Mucosa of descending colon (tissue), 3 donors: ENCODE measurements around the gene PNPLA2. TPM values are rescaled to one million over a fixed set of nuclear protein-coding genes. Genes with fewer than 3 reads are reported as not detected.

Experiments
- ATAC-seq: fragments of 200-7000 bp; cut with Tn5 transposase; one replicate; pipeline ENCODE4 v1.9.1; 2020; ENCODE audit warnings: mild to moderate bottlenecking, moderate library complexity
- DNase-seq, 3 donors: peaks; one replicate each; pipeline ENCODE4 v3.0.0-alpha.2; 2020
- H3K36me3 ChIP-seq: fragments of 200-600 bp; one replicate; pipeline ENCODE4 v1.8.0; 2021; ENCODE audit warnings: low read depth, mild to moderate bottlenecking
- H3K4me1 ChIP-seq: fragments of 200-600 bp; one replicate; pipeline ENCODE4 v1.8.0; 2021; ENCODE audit warnings: low read depth, mild to moderate bottlenecking
- H3K4me3 ChIP-seq: fragments of 200-600 bp; one replicate; pipeline ENCODE4 v1.8.0; 2021; ENCODE audit warnings: mild to moderate bottlenecking
- H3K9me3 ChIP-seq: fragments of 200-600 bp; one replicate; pipeline ENCODE4 v1.8.0; 2021; ENCODE audit warnings: mild to moderate bottlenecking
- intact Hi-C, 2 donors: fragments of 100-400 bp; cut with DNase I in 1 of 2; cut with micrococcal nuclease in 1 of 2; formaldehyde crosslinking; loops; one replicate each; pipeline versions ENCODE4 v1.11.0 to v1.11.1; 2022; cut with DNase I, micrococcal nuclease
- total RNA-seq, 3 donors: library from RNA; stranded (reverse); fragmentation: NEBNext Ultra II Directional in 2 of 3; extraction: Animal tissue kit (Norgen Biotek cat#: 25700) in 2 of 3; gene quantifications; one replicate each; pipeline versions ENCODE4 v1.2.1 to v1.2.4, GENCODE V29; 2021 to 2023
- TF ChIP-seq, protein P1 (sequence below): fragments of 200-600 bp; IDR thresholded peaks from one replicate; pipeline ENCODE4 v1.8.0; 2022; ENCODE audit warnings: antibody characterized with exemption, mild to moderate bottlenecking
- donor health status: DM: no; HTN: no; CAD: no; lungs with moderate emphysema.
- donor health status: DM: no; HTN: no; CAD: no.
- donor health status: DM: no; HTN: yes; CAD: no.

PNPLA2 gene
- total RNA-seq, 3 donors from 2014 or later = 138 to 253 (median 167) TPM

DNA sequence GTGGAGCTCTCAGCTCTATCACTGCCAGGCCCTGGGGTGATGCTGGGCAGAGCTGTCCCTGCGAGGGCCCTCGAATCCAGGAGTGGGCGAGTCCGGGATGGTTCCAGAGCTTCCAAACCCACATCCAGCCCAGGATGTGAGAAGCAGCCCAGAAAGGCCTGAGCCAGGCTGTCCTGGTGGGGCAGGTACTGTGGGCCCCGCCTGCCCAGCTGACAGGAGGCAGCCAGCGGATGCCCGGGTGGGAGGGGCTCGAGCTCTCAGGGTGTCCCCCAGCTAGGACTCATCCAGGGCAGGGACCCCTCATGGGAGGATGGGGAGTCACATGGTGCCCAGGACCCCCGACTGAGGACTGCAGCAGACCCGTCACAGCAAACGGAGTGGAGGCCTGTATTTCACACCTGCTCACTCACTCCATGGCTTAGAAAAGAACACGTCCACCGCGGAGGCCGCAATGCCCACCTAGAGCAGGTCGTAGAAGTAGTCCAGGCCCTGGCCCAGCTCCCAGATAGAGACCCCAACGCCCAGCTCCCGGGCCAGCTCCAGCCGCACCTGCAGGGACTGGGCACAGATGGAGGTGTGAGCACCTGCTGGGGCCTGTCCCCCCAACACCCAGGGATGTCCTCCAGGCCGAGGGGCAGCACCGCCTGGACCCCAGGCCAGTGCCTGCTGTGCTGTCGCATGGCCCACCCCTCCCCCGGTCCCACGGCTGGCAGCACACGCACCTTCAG lies 50.8 kb downstream of the PNPLA2 start:
- Histone ChIP-seq H3K9me3 (no peaks in the 10 kb centered on the region), H3K4me3 (no peak overlapping the region), H3K4me1 (no peaks in the 10 kb centered on the region), H3K36me3 (no peaks in the 10 kb centered on the region)
- TF ChIP-seq, protein P1, sequence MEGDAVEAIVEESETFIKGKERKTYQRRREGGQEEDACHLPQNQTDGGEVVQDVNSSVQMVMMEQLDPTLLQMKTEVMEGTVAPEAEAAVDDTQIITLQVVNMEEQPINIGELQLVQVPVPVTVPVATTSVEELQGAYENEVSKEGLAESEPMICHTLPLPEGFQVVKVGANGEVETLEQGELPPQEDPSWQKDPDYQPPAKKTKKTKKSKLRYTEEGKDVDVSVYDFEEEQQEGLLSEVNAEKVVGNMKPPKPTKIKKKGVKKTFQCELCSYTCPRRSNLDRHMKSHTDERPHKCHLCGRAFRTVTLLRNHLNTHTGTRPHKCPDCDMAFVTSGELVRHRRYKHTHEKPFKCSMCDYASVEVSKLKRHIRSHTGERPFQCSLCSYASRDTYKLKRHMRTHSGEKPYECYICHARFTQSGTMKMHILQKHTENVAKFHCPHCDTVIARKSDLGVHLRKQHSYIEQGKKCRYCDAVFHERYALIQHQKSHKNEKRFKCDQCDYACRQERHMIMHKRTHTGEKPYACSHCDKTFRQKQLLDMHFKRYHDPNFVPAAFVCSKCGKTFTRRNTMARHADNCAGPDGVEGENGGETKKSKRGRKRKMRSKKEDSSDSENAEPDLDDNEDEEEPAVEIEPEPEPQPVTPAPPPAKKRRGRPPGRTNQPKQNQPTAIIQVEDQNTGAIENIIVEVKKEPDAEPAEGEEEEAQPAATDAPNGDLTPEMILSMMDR = no peak
- intact Hi-C loops = no loop called here
- no peak for ATAC-seq
- DNase-seq = no peak

DNA sequence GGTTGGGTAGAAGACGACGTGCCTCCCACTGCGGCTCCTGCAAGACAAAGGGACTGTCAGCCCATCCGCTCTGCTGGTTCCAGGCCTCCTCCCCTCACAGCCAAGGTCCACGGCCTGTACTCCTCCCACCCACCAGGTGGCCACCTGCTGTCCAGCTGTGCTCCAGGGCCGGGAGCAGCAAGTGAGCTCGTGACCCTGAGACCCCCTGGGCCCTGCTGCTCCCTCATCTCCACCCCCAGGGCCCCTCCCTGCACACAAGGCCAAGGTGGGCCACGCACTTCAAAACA lies 51.4 kb downstream of the PNPLA2 start:
- H3K4me1 ChIP-seq = no peaks in the 10 kb centered on the region
- H3K4me3 ChIP-seq = no peak overlapping the region
- TF ChIP-seq, protein P1 = no peak
- no peaks in the 10 kb centered on the region for H3K36me3 ChIP-seq
- no peaks in the 10 kb centered on the region for H3K9me3 ChIP-seq
- no peak for ATAC-seq
- intact Hi-C loops = no loop called here
- no peak for DNase-seq

DNA sequence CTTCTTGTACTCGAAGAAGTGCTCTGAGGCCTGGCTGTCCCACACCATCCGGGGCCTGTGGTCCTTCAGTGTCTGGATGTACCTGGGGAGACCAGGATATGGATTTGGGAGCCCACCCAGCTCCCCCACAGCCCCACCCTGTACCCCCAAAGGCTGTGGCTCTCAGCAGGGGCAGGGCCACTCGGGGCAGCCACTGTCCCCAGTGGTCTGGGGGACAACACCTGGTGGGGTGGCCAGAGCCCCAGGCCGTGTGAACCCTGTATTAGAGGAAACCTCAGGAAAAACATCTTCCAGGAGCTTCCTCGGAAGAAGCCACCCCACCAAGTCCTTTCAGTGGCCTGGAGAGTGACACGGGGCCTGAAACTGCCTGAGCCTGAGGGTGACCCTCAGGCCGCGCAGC lies 51.7 kb downstream of the PNPLA2 start:
- H3K36me3 ChIP-seq = no peaks in the 10 kb centered on the region
- ATAC-seq (no peak), DNase-seq (no peak)
- no peak overlapping the region for H3K4me3 ChIP-seq
- no peaks in the 10 kb centered on the region for H3K9me3 ChIP-seq
- no peaks in the 10 kb centered on the region for H3K4me1 ChIP-seq
- intact Hi-C loops = no loop called here
- TF ChIP-seq, protein P1 = no peak

DNA sequence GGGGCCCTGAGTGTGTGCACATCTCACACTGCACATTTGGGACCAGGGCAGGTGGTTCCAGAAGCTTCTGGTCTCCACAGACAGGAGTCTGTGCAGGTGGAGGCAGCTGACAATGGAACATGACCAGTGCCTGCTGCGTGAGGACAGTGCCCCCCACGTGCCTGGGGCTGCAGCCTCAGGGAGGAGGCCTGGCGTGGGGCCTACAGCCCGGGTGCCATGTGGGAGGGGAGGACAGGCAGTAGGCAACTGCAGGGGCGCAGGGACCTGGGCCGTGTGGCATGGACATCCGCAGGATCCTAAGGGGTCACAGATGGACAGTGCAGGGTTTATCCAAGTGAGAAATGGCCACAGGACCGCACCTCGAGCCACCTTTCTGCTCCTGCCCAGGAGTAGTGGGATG lies 52.8 kb downstream of the PNPLA2 start:
- TF ChIP-seq, protein P1 = no peak
- Histone ChIP-seq H3K4me3 (no peak overlapping the region), H3K36me3 (no peaks in the 10 kb centered on the region), H3K4me1 (no peaks in the 10 kb centered on the region), H3K9me3 (no peaks in the 10 kb centered on the region)
- DNase-seq (no peak), ATAC-seq (no peak)
- intact Hi-C loops = no loop called here

DNA sequence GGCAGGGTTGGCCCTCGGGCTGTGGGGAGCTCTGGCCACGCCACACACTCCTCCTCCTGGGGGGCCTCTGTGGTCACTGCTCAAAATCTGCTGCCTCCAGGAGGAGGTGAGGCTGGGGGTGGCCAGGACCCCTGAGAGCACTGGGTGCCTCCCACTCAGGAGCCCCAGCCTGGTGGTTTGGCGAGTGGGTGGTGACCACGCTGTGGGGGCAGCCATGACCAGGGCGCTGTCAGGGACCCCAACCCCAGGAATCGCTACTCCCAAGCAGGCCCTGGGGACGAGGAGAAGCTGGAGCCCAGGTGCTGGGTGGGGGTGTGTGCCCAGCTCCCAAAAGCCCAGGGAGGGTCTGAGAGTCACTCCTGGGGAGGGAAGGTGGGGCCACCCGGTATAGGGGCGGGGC lies 54.1 kb downstream of the PNPLA2 start:
- H3K4me3 ChIP-seq = no peak overlapping the region
- H3K9me3 ChIP-seq = no peaks in the 10 kb centered on the region
- ATAC-seq (no peak), DNase-seq (no peak)
- TF ChIP-seq, protein P1 = no peak
- intact Hi-C loops = no loop called here
- H3K4me1 ChIP-seq = no peaks in the 10 kb centered on the region
- no peaks in the 10 kb centered on the region for H3K36me3 ChIP-seq

DNA sequence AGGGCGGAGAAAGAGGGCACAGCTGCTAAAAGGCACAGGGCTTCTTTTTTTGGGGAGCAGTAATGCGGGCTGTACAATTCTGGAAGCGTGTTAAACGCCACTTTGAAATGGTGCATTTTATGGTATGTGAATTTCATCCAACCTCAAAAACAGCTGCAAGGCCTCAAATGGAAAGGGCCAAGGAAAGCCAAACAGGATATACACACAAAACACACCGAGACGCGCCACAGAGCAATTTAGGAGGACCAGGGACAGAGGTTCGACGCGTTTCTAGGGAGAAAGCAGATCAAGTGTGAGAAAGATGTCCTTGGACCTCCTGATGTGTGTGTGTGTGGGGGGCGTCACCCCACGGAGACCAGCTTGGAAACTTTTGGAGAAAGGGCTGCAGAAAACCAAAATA lies 55.0 kb downstream of the PNPLA2 start:
- Histone ChIP-seq H3K4me1 (no peaks in the 10 kb centered on the region), H3K9me3 (no peaks in the 10 kb centered on the region), H3K36me3 (no peaks in the 10 kb centered on the region), H3K4me3 (no peak overlapping the region)
- intact Hi-C loops = no loop called here
- ATAC-seq (no peak), DNase-seq (no peak)
- TF ChIP-seq, protein P1 = no peak
